Keratinocyte (primary cell): ENCODE measurements around the gene C16orf95. TPM values are rescaled to one million over a fixed set of nuclear protein-coding genes. Genes with fewer than 3 reads are reported as not detected.

Experiments
- DNase-seq: peaks from one replicate; pipeline ENCODE4 v3.0.0-alpha.2; 2011; ENCODE audit warnings: low read depth, missing footprints, low spot score
- FAIRE-seq: peaks from 2 replicates; lab custom pipeline; 2011; peaks lifted over from hg19 to GRCh38; lab: Jason Lieb, UNC
- H2AFZ ChIP-seq: 2 replicates; pipeline ENCODE4 v1.6.0; 2012; ENCODE audit warnings: low read length, control low read depth, inconsistent platforms; ENCODE audit not compliant: control insufficient read depth
- H3K27ac ChIP-seq: 2 replicates; pipeline ENCODE4 v1.5.1; 2011; ENCODE audit warnings: low read length; ENCODE audit not compliant: control insufficient read depth, insufficient read depth
- H3K27me3 ChIP-seq: 3 replicates; pipeline ENCODE4 v1.6.0; 2011; ENCODE audit warnings: low read length; ENCODE audit not compliant: control insufficient read depth, insufficient read depth; ENCODE audit errors: extremely low read depth
- H3K36me3 ChIP-seq, 2 experiments: 2 replicates in 1 of 2; 3 replicates in 1 of 2; pipeline ENCODE4 v1.5.1; 2011; ENCODE audit warnings: low read length in 2 of 2, mild to moderate bottlenecking in 1 of 2; ENCODE audit not compliant: control insufficient read depth in 2 of 2, insufficient read depth in 2 of 2; ENCODE audit errors: extremely low read depth in 1 of 2
- H3K4me1 ChIP-seq: 3 replicates; pipeline ENCODE4 v1.5.1; 2011; ENCODE audit warnings: low read length; ENCODE audit not compliant: control insufficient read depth, insufficient read depth; ENCODE audit errors: extremely low read depth
- H3K4me2 ChIP-seq: 3 replicates; pipeline ENCODE4 v1.6.0; 2011; ENCODE audit warnings: low read depth, low read length; ENCODE audit not compliant: control insufficient read depth, insufficient read depth; ENCODE audit errors: extremely low read depth
- H3K4me3 ChIP-seq, 3 experiments: fragments of 200-600 bp in 1 of 3; sonication (generic) in 1 of 3; 2 replicates in 2 of 3; 3 replicates in 1 of 3; pipeline ENCODE4 v1.5.1; 2011 to 2016; ENCODE audit warnings: low read length in 3 of 3, mild to moderate bottlenecking in 3 of 3, control low read depth in 2 of 3, inconsistent platforms in 1 of 3, low read depth in 1 of 3, mixed read lengths in 1 of 3, mixed run types in 1 of 3, moderate library complexity in 1 of 3; ENCODE audit not compliant: control insufficient read depth in 2 of 3, insufficient read depth in 2 of 3; ENCODE audit errors: extremely low read depth in 1 of 3
- H3K79me2 ChIP-seq: 2 replicates; pipeline ENCODE4 v1.6.0; 2012; ENCODE audit warnings: low read length; ENCODE audit not compliant: control insufficient read depth, insufficient read depth
- H3K9ac ChIP-seq: 3 replicates; pipeline ENCODE4 v1.6.0; 2011; ENCODE audit warnings: low read length; ENCODE audit not compliant: control insufficient read depth, insufficient read depth; ENCODE audit errors: extremely low read depth
- H3K9me1 ChIP-seq: 3 replicates; pipeline ENCODE4 v1.6.0; 2011; ENCODE audit warnings: low read length; ENCODE audit not compliant: control insufficient read depth, insufficient read depth; ENCODE audit errors: extremely low read depth
- H3K9me3 ChIP-seq: 2 replicates; pipeline ENCODE4 v1.5.1; 2012; ENCODE audit warnings: low read depth, low read length; ENCODE audit not compliant: control insufficient read depth
- H4K20me1 ChIP-seq: 3 replicates; pipeline ENCODE4 v1.6.0; 2011; ENCODE audit warnings: low read length; ENCODE audit not compliant: control insufficient read depth, insufficient read depth; ENCODE audit errors: extremely low read depth
- CTCF ChIP-seq, 3 experiments: IDR thresholded peaks in 1 of 3; conservative IDR thresholded peaks in 1 of 3; optimal IDR thresholded peaks in 1 of 3; 2 replicates in 2 of 3; 3 replicates in 1 of 3; pipeline versions ENCODE3 to v1.5.1; 2011; ENCODE audit warnings: low read length in 3 of 3, mild to moderate bottlenecking in 3 of 3, moderate library complexity in 2 of 3, control low read depth in 1 of 3, inconsistent platforms in 1 of 3; ENCODE audit not compliant: insufficient read depth in 2 of 3; ENCODE audit errors: extremely low read depth in 1 of 3
- EZH2 ChIP-seq: IDR thresholded peaks from one replicate; pipeline ENCODE4 v1.6.1; 2012; ENCODE audit warnings: inconsistent platforms, mild to moderate bottlenecking, low read length, moderate library complexity
- dilution Hi-C: fragments of 300-500 bp; cut with MboI; formaldehyde crosslinking; loops from one replicate; pipeline ENCODE4 v1.7.0; 2020; ENCODE audit warnings: low sequenced_read_pairs; ENCODE audit not compliant: extremely low pct_ligation_motif_present
- polyA plus RNA-seq, 5 experiments: library from polyadenylated mRNA; depleted of rRNA in 3 of 5; stranded (reverse) in 3 of 5; stranded (forward) in 1 of 5; unstranded in 1 of 5; fragments of >200 nt; gene quantifications; 1 replicate in 1 of 5; 2 replicates in 3 of 5; 3 replicates in 1 of 5; pipeline versions ENCODE4 v1.2.1 to v1.2.3, GENCODE V29; 2011 to 2012; ENCODE audit warnings: missing spikeins in 2 of 5, low read depth in 1 of 5, low replicate concordance in 1 of 5

C16orf95 gene
- polyA plus RNA-seq, 1 donor (not counting 4 experiments of a cell fraction or from before 2014, with no cell fraction given), result 1.5 TPM

DNA sequence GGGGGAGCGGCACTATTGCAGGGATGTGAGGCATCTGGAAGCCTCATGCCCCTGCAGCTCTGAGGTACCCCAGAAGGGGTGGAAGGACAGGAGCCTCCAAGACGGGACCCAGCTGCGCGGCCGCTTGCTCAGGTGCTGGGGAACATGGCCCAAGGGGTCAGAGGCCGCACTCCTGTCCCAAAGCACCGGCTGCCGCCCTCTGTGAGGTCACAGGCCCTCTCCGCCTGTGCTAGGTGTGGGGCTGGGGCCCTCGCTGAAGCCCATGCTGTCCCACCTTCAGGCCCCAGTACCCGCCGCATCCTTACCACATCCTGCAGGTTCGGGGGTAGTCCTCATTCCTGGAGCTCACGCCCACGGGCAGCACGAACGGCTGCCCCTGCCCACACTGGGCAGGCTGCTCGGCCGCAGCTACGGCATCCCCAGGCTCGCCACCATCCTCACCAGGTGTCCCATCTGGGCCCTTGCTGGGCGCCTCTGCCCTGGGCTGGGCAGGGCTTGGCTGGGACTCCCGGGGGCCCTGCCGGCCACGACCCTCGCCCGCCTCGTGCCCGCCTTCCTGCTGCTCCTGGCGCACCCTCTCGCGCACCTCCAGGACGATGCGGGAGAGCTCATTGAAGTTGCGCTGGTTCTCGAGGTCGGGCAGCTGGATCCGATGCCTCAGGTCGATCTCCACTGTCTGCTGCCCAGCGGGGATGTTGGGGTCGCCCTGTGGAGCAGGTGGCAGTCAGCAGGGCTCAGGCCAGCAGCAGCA, 16.6 kb upstream of the C16orf95 start:
- H3K79me2 ChIP-seq, result no peaks in the 10 kb centered on the region
- H3K4me3 ChIP-seq, result no peak overlapping the region
- H3K27ac ChIP-seq, result no peak overlapping the region
- H3K27me3 ChIP-seq, result no peaks in the 10 kb centered on the region
- peaks cover 31 to 32% of the 10 kb centered on the region in 2 experiments for H3K36me3 ChIP-seq
- H3K4me2 ChIP-seq, result no peak overlapping the region
- no peaks in the 10 kb centered on the region for H3K4me1 ChIP-seq
- dilution Hi-C loops, result no loop called here
- no peak for FAIRE-seq
- no peaks in the 10 kb centered on the region for H3K9me1 ChIP-seq
- H2AFZ ChIP-seq, result no peak overlapping the region
- no peak for TF ChIP-seq CTCF (optimal IDR thresholded peaks at IDR 0.05 in 1 of 3, IDR thresholded peaks at IDR 0.05 in 1 of 3, conservative IDR thresholded peaks at IDR 0.05 in 1 of 3; ENCODE audit: extremely low read depth in 1 of 3, insufficient read depth in 2 of 3, low read length in 3 of 3)
- no peak for TF ChIP-seq EZH2
- no peaks in the 10 kb centered on the region for H4K20me1 ChIP-seq
- H3K9me3 ChIP-seq, result no peaks in the 10 kb centered on the region
- DNase-seq, result no peak
- H3K9ac ChIP-seq, result no peak overlapping the region

- Histone ChIP-seq H3K9me1 (peaks cover 2% of the 10 kb centered on the region), H4K20me1 (no peaks in the 10 kb centered on the region), H3K4me2 (no peak overlapping the region), H3K36me3 (peaks cover 31 to 34% of the 10 kb centered on the region in 2 experiments), H3K4me1 (no peaks in the 10 kb centered on the region), H3K27me3 (no peaks in the 10 kb centered on the region), H3K9ac (no peak overlapping the region), H3K79me2 (no peaks in the 10 kb centered on the region), H3K9me3 (no peaks in the 10 kb centered on the region), H3K27ac (no peak overlapping the region), H3K4me3 (no peak overlapping the region), H2AFZ (no peak overlapping the region)
- TF ChIP-seq CTCF (optimal IDR thresholded peaks at IDR 0.05 in 1 of 3, IDR thresholded peaks at IDR 0.05 in 1 of 3, conservative IDR thresholded peaks at IDR 0.05 in 1 of 3; ENCODE audit: extremely low read depth in 1 of 3, insufficient read depth in 2 of 3, low read length in 3 of 3), result no peak
- DNase-seq, result no peak
- FAIRE-seq, result no peak
- dilution Hi-C loops, result no loop called here
These were observed 15.9 kb upstream of the C16orf95 start for GRCh38 chr16:87333101-87333500.
